AG10803 (cell line): ENCODE measurements around the gene ADARB2.

Experiments
- DNase-seq: peaks from one replicate; pipeline ENCODE4 v3.0.0; 2010; ENCODE audit warnings: low read depth
- H3K4me3 ChIP-seq: 2 replicates; pipeline ENCODE4 v1.5.1; 2011; ENCODE audit warnings: mild to moderate bottlenecking, low read length, control low read depth
- CTCF ChIP-seq: conservative IDR thresholded peaks from 2 replicates; pipeline ENCODE4 v1.5.1; 2011; ENCODE audit warnings: mild to moderate bottlenecking, low read length, control low read depth, inconsistent platforms

The ADARB2 gene

GRCh38 chr10:1375346-1376170, 361.8 kb downstream of the ADARB2 start:
- no peak overlapping the region for H3K4me3 ChIP-seq
- DNase-seq, result no peak
- no peak for TF ChIP-seq CTCF

DNA sequence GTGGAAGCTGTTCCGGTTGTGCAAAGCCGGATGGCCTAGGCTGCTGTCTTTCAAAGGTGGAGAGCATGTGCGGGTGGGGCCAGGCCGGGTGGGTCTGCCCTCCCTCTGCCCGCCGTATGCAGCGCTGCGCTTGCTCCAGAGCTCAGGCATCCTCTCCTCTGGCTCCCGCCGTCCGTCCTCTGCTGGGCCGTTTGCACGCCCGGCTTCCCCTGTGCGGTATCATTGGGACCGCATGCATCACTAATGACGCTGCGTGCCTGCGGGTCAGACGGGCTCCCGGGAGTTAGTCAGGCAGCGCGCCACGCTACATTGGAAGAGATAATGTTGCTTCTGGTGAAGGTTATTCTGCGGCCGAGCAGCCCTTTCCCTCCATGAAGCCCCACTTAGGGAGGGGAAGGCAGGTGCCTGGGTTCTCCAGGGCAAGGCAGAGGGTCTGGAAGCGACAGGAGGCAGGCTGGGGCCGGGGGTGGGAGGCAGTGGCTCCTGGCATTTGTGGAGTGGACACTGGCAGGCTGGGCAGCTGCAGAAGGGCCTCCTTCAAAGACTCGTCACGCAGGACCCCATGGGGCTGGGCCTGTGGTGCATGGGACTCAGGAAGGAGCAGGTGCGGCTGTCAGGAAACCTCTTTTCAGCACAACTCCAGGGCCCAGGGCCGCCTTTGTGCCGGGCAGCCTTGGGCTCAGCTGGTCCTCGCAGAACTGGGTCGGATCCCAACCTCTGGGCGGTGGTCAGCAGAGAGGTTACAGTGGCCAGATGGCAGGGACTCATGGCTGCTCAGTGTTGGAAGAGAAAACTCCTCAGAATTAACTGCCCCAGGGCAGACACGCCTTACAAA, 362.6 kb downstream of the ADARB2 start:
- no peak for TF ChIP-seq CTCF
- no peak overlapping the region for H3K4me3 ChIP-seq
- no peak for DNase-seq

- no peak overlapping the region for H3K4me3 ChIP-seq
- TF ChIP-seq CTCF, result no peak
- no peak for DNase-seq
Observed at GRCh38 chr10:1373287-1373686, 364.0 kb downstream of the ADARB2 start.

DNA sequence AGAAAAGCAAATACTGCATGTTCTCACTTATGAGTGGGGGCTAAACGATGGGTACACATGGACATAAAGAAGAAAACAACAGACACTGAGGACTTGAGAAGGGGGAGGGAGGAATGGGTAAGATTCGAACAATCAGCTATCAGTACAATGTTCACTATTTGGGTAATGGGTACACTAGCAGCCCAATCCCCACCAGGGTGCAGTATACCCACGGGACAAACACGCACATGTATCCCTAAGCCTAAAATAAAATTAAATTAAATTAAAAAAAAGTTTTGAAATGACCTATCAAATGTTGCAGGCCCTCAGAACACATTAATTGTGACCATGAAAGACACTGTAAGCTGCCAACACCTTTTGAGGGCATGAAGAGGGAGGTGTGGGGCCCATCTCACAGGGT, 365.1 kb downstream of the ADARB2 start:
- TF ChIP-seq CTCF, result no peak
- no peak for DNase-seq
- H3K4me3 ChIP-seq, result no peak overlapping the region

DNA sequence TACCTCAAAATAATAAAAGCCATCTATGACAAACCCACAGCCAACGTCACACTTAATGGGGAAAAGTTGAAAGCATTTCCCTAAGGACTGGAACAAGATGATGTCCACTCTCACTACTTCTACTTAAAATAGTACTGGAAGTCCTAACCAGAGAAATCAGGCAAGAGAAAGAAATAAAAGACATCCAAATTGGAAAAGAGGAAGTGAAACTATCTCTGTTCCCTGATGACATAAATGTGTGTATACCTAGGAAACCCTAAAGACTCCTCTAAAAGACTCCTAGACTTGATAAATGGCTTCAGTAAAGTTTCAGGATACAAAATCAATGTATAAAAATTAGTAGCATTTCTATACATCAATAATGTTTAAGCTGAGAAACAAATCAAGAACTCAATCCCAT, 367.0 kb downstream of the ADARB2 start:
- no peak for TF ChIP-seq CTCF
- no peak for DNase-seq
- no peak overlapping the region for H3K4me3 ChIP-seq

- no peak overlapping the region for H3K4me3 ChIP-seq
- DNase-seq, result no peak
- no peak for TF ChIP-seq CTCF
Observed at GRCh38 chr10:1369665-1370064, 367.7 kb downstream of the ADARB2 start.
